ENCODE data around the gene SRGAP3.

SRGAP3 gene

GRCh38 chr3:9143184-9143583, 106.3 kb downstream of the SRGAP3 start:
- no peak for DNase-seq (ENCODE audit: low read depth)

- DNase-seq (ENCODE audit: low read depth) = no peak
Observed at GRCh38 chr3:9142362-9142761, 107.1 kb downstream of the SRGAP3 start.

- DNase-seq (ENCODE audit: low read depth) = no peak
Observed at GRCh38 chr3:9141928-9142289, 107.5 kb downstream of the SRGAP3 start.

GRCh38 chr3:9139366-9139765, 110.1 kb downstream of the SRGAP3 start:
- DNase-seq (ENCODE audit: low read depth) = no peak

GRCh38 chr3:9137676-9138075, 111.8 kb downstream of the SRGAP3 start:
- DNase-seq (ENCODE audit: low read depth) = no peak

- no peak for DNase-seq (ENCODE audit: low read depth)
Observed at GRCh38 chr3:9136746-9137465, 112.5 kb downstream of the SRGAP3 start.

- DNase-seq (ENCODE audit: low read depth) = no peak
Observed at GRCh38 chr3:9135930-9136525, 113.4 kb downstream of the SRGAP3 start.

- DNase-seq (ENCODE audit: low read depth) = no peak
Observed at GRCh38 chr3:9135526-9135925, 113.9 kb downstream of the SRGAP3 start.

GRCh38 chr3:9133656-9134055, 115.8 kb downstream of the SRGAP3 start:
- no peak for DNase-seq (ENCODE audit: low read depth)

- no peak for DNase-seq (ENCODE audit: low read depth)
Observed at GRCh38 chr3:9130345-9131305, 118.8 kb downstream of the SRGAP3 start.

GRCh38 chr3:9129365-9129764, 120.1 kb downstream of the SRGAP3 start:
- DNase-seq (ENCODE audit: low read depth) = no peak

GRCh38 chr3:9125278-9125951, 124.0 kb downstream of the SRGAP3 start:
- DNase-seq (ENCODE audit: low read depth) = no peak

GRCh38 chr3:9124730-9125129, 124.7 kb downstream of the SRGAP3 start:
- no peak for DNase-seq (ENCODE audit: low read depth)

- no peak for DNase-seq (ENCODE audit: low read depth)
Observed at GRCh38 chr3:9123840-9124239, 125.6 kb downstream of the SRGAP3 start.

GRCh38 chr3:9122732-9123364, 126.6 kb downstream of the SRGAP3 start:
- no peak for DNase-seq (ENCODE audit: low read depth)

GRCh38 chr3:9121366-9122001, 128.0 kb downstream of the SRGAP3 start:
- DNase-seq (ENCODE audit: low read depth) = no peak

GRCh38 chr3:9119331-9119730, 130.1 kb downstream of the SRGAP3 start:
- no peak for DNase-seq (ENCODE audit: low read depth)

- no peak for DNase-seq (ENCODE audit: low read depth)
Observed at GRCh38 chr3:9118222-9118621, 131.2 kb downstream of the SRGAP3 start.

GRCh38 chr3:9117220-9117619, 132.2 kb downstream of the SRGAP3 start:
- DNase-seq (ENCODE audit: low read depth) = no peak

- no peak for DNase-seq (ENCODE audit: low read depth)
Observed at GRCh38 chr3:9116336-9116735, 133.1 kb downstream of the SRGAP3 start.

GRCh38 chr3:9115336-9115735, 134.1 kb downstream of the SRGAP3 start:
- no peak for DNase-seq (ENCODE audit: low read depth)

Data from T follicular helper cell (primary cell).